HepG2 (cell line): ENCODE results near the gene ZCCHC3.

Experiments
- CHD2 ChIP-seq: IDR thresholded peaks from 2 replicates; pipeline ENCODE4 v1.6.1; 2011; ENCODE audit warnings: low read depth, low read length, improper control_type of control experiment
- FOXP1 ChIP-seq, 2 experiments: fragments of 450-650 bp in 1 of 2; IDR thresholded peaks; 2 replicates each; pipeline ENCODE4 v1.6.1; 2017 to 2018; ENCODE audit warnings: antibody characterized with exemption in 1 of 2
- NCOA2 ChIP-seq: sonication (generic); formaldehyde crosslinking; IDR thresholded peaks from 2 replicates; pipeline ENCODE4 v1.8.0; 2022; ENCODE audit warnings: inconsistent platforms
- POLR2A ChIP-seq, 2 experiments: IDR thresholded peaks; 2 replicates each; pipeline ENCODE4 v1.6.1; 2011; ENCODE audit warnings: low read depth in 2 of 2, low read length in 2 of 2, mild to moderate bottlenecking in 1 of 2, moderate library complexity in 1 of 2; ENCODE audit not compliant: insufficient read depth in 1 of 2
- POLR2AphosphoS5 ChIP-seq: IDR thresholded peaks from 2 replicates; pipeline ENCODE4 v1.6.1; 2012; ENCODE audit warnings: low read depth, low read length
- SETDB1 ChIP-seq: sonication (generic); formaldehyde crosslinking; IDR thresholded peaks from 2 replicates; pipeline ENCODE4 v1.5.1; 2020; ENCODE audit warnings: missing genetic modification reagents, mild to moderate bottlenecking, borderline replicate concordance
- ZNF629 ChIP-seq: sonication (generic); formaldehyde crosslinking; conservative IDR thresholded peaks from 2 replicates; pipeline ENCODE4 v1.5.0; 2020; ENCODE audit warnings: missing genetic modification reagents
- TF ChIP-seq, protein P1 (sequence below): sonication (generic); formaldehyde crosslinking; IDR thresholded peaks from 2 replicates; pipeline ENCODE4 v1.5.0; 2020; ENCODE audit warnings: mild to moderate bottlenecking, missing genetic modification reagents, moderate library complexity
- TF ChIP-seq, protein P2 (sequence below), 2 experiments: sonication (generic) in 1 of 2; formaldehyde crosslinking in 1 of 2; IDR thresholded peaks; 2 replicates each; pipeline versions ENCODE4 v1.4.0 to v1.6.1; 2018 to 2020; ENCODE audit warnings: missing genetic modification reagents in 2 of 2, borderline replicate concordance in 1 of 2, low read depth in 1 of 2, mild to moderate bottlenecking in 1 of 2, missing biosample characterization in 1 of 2
- TF ChIP-seq, protein P3 (sequence below): sonication (generic); formaldehyde crosslinking; IDR thresholded peaks from 2 replicates; pipeline ENCODE4 v1.4.0; 2020; ENCODE audit warnings: missing genetic modification reagents
- TF ChIP-seq, protein P4 (sequence below): sonication (generic); formaldehyde crosslinking; IDR thresholded peaks from 2 replicates; pipeline ENCODE4 v1.4.0; 2020; ENCODE audit warnings: missing genetic modification reagents

DNA sequence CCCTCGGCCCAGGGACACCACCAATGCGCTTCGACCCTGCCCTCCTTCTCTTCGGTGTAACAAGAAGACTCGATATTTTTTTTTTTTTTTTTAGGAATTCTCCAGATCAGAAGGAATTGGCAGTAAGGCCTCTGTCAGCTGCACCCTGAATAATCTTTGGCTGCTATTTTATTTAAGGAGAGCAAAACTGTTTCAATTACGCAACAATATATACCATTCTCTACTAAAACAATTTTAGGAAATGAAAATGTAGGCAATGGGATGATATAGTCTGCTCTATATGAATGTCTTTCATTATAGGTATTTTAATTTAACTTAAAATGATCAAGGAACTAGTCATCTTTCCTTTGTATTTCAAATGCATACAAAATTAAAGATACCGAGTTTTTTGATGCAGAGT is 13.3 kb downstream of the ZCCHC3 start:
- TF ChIP-seq, protein P1, sequence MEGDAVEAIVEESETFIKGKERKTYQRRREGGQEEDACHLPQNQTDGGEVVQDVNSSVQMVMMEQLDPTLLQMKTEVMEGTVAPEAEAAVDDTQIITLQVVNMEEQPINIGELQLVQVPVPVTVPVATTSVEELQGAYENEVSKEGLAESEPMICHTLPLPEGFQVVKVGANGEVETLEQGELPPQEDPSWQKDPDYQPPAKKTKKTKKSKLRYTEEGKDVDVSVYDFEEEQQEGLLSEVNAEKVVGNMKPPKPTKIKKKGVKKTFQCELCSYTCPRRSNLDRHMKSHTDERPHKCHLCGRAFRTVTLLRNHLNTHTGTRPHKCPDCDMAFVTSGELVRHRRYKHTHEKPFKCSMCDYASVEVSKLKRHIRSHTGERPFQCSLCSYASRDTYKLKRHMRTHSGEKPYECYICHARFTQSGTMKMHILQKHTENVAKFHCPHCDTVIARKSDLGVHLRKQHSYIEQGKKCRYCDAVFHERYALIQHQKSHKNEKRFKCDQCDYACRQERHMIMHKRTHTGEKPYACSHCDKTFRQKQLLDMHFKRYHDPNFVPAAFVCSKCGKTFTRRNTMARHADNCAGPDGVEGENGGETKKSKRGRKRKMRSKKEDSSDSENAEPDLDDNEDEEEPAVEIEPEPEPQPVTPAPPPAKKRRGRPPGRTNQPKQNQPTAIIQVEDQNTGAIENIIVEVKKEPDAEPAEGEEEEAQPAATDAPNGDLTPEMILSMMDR (CRISPR knock-in tag), result no peak
- TF ChIP-seq CHD2 (no peak), ZNF629 (CRISPR knock-in tag) (no peak), NCOA2 (no peak), POLR2A (IDR thresholded peaks at IDR 0.05; ENCODE audit: insufficient read depth in 1 of 2, low read depth in 2 of 2, low read length in 2 of 2) (no peak), FOXP1 (IDR thresholded peaks at IDR 0.05) (no peak), FOXP1 (CRISPR knock-in tag; IDR thresholded peaks at IDR 0.05) (no peak), SETDB1 (CRISPR knock-in tag) (no peak), POLR2AphosphoS5 (no peak)
- TF ChIP-seq, protein P2, sequence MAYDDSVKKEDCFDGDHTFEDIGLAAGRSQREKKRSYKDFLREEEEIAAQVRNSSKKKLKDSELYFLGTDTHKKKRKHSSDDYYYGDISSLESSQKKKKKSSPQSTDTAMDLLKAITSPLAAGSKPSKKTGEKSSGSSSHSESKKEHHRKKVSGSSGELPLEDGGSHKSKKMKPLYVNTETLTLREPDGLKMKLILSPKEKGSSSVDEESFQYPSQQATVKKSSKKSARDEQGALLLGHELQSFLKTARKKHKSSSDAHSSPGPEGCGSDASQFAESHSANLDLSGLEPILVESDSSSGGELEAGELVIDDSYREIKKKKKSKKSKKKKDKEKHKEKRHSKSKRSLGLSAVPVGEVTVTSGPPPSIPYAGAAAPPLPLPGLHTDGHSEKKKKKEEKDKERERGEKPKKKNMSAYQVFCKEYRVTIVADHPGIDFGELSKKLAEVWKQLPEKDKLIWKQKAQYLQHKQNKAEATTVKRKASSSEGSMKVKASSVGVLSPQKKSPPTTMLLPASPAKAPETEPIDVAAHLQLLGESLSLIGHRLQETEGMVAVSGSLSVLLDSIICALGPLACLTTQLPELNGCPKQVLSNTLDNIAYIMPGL (CRISPR knock-in tag; IDR thresholded peaks at IDR 0.05; ENCODE audit: borderline replicate concordance in 1 of 2, low read depth in 1 of 2), result no peak
- TF ChIP-seq, protein P3, sequence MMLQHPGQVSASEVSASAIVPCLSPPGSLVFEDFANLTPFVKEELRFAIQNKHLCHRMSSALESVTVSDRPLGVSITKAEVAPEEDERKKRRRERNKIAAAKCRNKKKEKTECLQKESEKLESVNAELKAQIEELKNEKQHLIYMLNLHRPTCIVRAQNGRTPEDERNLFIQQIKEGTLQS, result no peak
- TF ChIP-seq, protein P4, sequence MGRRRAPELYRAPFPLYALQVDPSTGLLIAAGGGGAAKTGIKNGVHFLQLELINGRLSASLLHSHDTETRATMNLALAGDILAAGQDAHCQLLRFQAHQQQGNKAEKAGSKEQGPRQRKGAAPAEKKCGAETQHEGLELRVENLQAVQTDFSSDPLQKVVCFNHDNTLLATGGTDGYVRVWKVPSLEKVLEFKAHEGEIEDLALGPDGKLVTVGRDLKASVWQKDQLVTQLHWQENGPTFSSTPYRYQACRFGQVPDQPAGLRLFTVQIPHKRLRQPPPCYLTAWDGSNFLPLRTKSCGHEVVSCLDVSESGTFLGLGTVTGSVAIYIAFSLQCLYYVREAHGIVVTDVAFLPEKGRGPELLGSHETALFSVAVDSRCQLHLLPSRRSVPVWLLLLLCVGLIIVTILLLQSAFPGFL (CRISPR knock-in tag), result no peak
